Mesendoderm (in vitro differentiated cells): Measurements from ENCODE around the gene ICAM5.

Experiments
- DNase-seq: peaks from one replicate; pipeline ENCODE4 v3.0.0; 2013
- H2AK5ac ChIP-seq: 2 replicates; pipeline ENCODE4 v1.6.1; 2013; ENCODE audit warnings: low read length, inconsistent platforms
- H2BK120ac ChIP-seq: 2 replicates; pipeline ENCODE4 v1.6.1; 2013; ENCODE audit warnings: low read depth, mild to moderate bottlenecking, low read length, moderate library complexity, mixed read lengths
- H2BK15ac ChIP-seq: replicated peaks from 2 replicates; pipeline ENCODE4 v1.6.1; 2013; ENCODE audit warnings: low read depth, mild to moderate bottlenecking, moderate library complexity
- H2BK5ac ChIP-seq: 2 replicates; pipeline ENCODE4 v1.6.1; 2013; ENCODE audit warnings: low read length, inconsistent platforms
- H3K18ac ChIP-seq: 2 replicates; pipeline ENCODE4 v1.6.1; 2013; ENCODE audit warnings: mild to moderate bottlenecking, low read length, mixed read lengths
- H3K23ac ChIP-seq: one replicate; pipeline ENCODE4 v1.6.1; 2013; ENCODE audit warnings: low read length
- H3K27ac ChIP-seq: 2 replicates; pipeline ENCODE4 v1.5.1; 2013; ENCODE audit warnings: low read depth, mild to moderate bottlenecking, inconsistent platforms, low read length, moderate library complexity
- H3K27me3 ChIP-seq: 2 replicates; pipeline ENCODE4 v1.6.1; 2013; ENCODE audit warnings: low read length, control low read depth, mild to moderate bottlenecking, inconsistent platforms; ENCODE audit not compliant: insufficient read depth, poor library complexity
- H3K36me3 ChIP-seq: 2 replicates; pipeline ENCODE4 v1.6.1; 2013; ENCODE audit warnings: low read length, inconsistent platforms; ENCODE audit not compliant: control insufficient read depth, insufficient read depth
- H3K4ac ChIP-seq: one replicate; pipeline ENCODE4 v1.6.1; 2013; ENCODE audit warnings: low read depth, mild to moderate bottlenecking, low read length, moderate library complexity
- H3K4me1 ChIP-seq: 2 replicates; pipeline ENCODE4 v1.6.1; 2013; ENCODE audit warnings: low read depth, low read length, inconsistent platforms; ENCODE audit not compliant: control insufficient read depth
- H3K4me2 ChIP-seq: 2 replicates; pipeline ENCODE4 v1.6.1; 2013; ENCODE audit warnings: low read length
- H3K4me3 ChIP-seq: 2 replicates; pipeline ENCODE4 v1.5.1; 2013; ENCODE audit warnings: mild to moderate bottlenecking, low read length
- H3K56ac ChIP-seq: one replicate; pipeline ENCODE4 v1.6.1; 2013; ENCODE audit warnings: low read length
- H3K79me1 ChIP-seq: 2 replicates; pipeline ENCODE4 v1.6.1; 2013; ENCODE audit warnings: low read length, inconsistent platforms
- H3K79me2 ChIP-seq: 2 replicates; pipeline ENCODE4 v1.6.1; 2013; ENCODE audit warnings: mild to moderate bottlenecking, low read length; ENCODE audit not compliant: control insufficient read depth, insufficient read depth
- H3K9ac ChIP-seq: 2 replicates; pipeline ENCODE4 v1.6.1; 2013; ENCODE audit warnings: low read length, inconsistent platforms
- H4K5ac ChIP-seq: one replicate; pipeline ENCODE4 v1.6.1; 2013; ENCODE audit warnings: low read length
- H4K8ac ChIP-seq: one replicate; pipeline ENCODE4 v1.6.1; 2013; ENCODE audit warnings: low read depth, mild to moderate bottlenecking, control low read depth, low read length, moderate library complexity
- whole genome bisulfite sequencing: extraction: QIAGEN DNeasy Blood & Tissue Kit; methylation state at CpG from one replicate; pipeline ENCODE4 v1.1.7; 2013; ENCODE audit warnings: low lambda C conversion rate, missing lambda C conversion rate; ENCODE audit not compliant: insufficient coverage; ENCODE audit errors: extremely low coverage; 5-methylcytosine and 5-hydroxymethylcytosine counted together

Gene ICAM5

DNA sequence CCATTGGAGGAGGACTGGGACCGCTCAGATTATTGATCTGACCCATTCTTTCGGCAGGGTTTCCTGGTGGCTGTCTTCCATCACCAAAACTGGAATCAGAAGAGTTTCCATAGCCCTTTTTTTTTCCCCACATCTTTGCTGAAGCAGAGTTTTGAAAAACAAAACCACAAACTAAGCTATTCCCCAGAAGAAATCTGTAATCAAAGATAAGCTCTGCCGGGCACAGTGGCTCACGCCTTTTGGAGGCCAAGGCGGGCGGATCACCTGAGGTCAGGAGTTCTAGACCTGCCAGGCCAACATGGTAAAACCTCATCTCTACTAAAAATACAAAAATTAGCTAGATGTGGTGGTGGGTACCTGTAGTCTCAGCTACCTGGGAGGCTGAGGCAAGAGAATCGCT lies 23.0 kb upstream of the ICAM5 start:
- H3K9ac ChIP-seq, result no peak overlapping the region
- WGBS, result no CpG with 5 or more reads among the region's 7 CpGs
- no peak for DNase-seq

DNA sequence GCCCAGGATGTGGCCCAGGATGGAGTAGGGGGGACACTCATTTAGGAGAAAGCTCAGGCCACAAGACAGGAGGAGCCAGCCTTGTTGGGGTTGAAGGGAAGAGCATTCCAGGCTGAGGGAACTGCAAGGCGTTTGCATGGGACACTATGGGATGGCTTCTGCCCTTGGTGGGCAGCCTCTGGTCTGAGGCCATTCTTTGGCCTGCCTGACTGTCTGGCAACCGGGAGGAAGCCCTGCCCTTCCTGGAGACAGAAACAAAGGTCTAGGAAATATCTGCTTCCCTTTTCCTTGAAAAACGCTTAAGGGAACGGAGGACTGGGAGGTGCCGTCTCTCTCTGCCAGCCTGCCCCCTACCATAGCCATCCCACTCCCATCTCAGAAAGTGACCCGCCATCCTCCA lies 21.7 kb upstream of the ICAM5 start:
- no peaks in the 10 kb centered on the region for H3K79me2 ChIP-seq
- H3K36me3 ChIP-seq, result no peaks in the 10 kb centered on the region
- H3K4me3 ChIP-seq, result no peak overlapping the region
- no peak overlapping the region for H3K23ac ChIP-seq
- H3K56ac ChIP-seq, result no peak overlapping the region
- H3K4ac ChIP-seq, result no peak overlapping the region
- no peak overlapping the region for H2AK5ac ChIP-seq
- H3K79me1 ChIP-seq, result no peaks in the 10 kb centered on the region
- peaks cover 6% of the 10 kb centered on the region for H3K27me3 ChIP-seq
- no peak overlapping the region for H4K8ac ChIP-seq
- H2BK120ac ChIP-seq, result no peak overlapping the region
- no peak overlapping the region for H3K4me2 ChIP-seq
- no peaks in the 10 kb centered on the region for H3K4me1 ChIP-seq
- no peak overlapping the region for H2BK15ac ChIP-seq
- no peak overlapping the region for H4K5ac ChIP-seq
- no peak overlapping the region for H3K9ac ChIP-seq
- no peak overlapping the region for H3K27ac ChIP-seq
- no peak overlapping the region for H2BK5ac ChIP-seq
- H3K18ac ChIP-seq, result no peak overlapping the region
- no CpG with 5 or more reads among the region's 6 CpGs for WGBS
- DNase-seq, result no peak

More for the DNA sequence above, 23.0 kb upstream of the ICAM5 start:
- Histone ChIP-seq H3K4me3 (no peak overlapping the region), H3K23ac (no peak overlapping the region), H3K79me2 (no peaks in the 10 kb centered on the region), H3K4me1 (no peaks in the 10 kb centered on the region), H4K5ac (no peak overlapping the region), H2BK15ac (no peak overlapping the region), H3K18ac (no peak overlapping the region), H3K56ac (no peak overlapping the region), H2BK120ac (no peak overlapping the region), H3K36me3 (no peaks in the 10 kb centered on the region), H3K27ac (no peak overlapping the region), H3K27me3 (peaks cover 5% of the 10 kb centered on the region), H2BK5ac (no peak overlapping the region), H2AK5ac (no peak overlapping the region), H3K79me1 (no peaks in the 10 kb centered on the region), H3K4ac (no peak overlapping the region), H3K4me2 (no peak overlapping the region), H4K8ac (no peak overlapping the region)

DNA sequence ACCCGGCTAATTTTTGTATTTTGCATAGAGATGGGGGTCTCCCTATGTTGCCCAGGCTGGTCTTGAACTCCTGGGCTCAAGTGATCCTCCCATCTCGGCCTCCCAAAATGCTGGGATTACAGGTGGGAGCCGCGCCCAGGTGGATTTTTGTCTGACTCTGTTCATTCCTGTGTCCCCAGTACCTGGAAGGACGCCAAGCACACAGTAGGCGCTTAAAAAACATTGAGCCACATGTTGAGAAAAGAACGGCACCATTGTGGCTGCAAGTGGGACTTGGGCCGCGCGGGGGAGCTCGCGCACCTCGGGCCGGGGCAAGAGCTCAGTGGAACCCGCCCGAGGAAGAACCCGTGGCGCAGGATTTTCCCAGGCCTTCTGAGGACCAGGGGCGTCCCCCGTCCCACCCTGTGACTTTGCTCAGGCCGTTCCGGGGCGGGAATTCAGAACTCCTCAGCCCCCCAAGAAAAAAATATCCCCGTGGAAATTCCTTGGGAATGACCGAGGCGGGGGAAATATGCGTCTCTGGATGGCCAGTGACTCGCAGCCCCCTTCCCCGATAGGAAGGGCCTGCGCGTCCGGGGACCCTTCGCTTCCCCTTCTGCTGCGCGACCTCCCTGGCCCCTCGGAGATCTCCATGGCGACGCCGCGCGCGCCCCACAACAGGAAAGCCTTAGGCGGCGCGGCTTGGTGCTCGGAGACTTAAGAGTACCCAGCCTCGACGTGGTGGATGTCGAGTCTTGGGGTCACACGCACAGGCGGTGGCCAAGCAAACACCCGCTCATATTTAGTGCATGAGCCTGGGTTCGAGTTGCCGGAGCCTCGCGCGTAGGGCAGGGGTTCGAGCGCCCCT lies 20.2 kb upstream of the ICAM5 start:
- Histone ChIP-seq H2BK120ac (no peak overlapping the region), H2BK5ac (no peak overlapping the region), H3K56ac (peak overlapping the region; percentile 65), H3K27me3 (peaks cover 6% of the 10 kb centered on the region), H3K4me2 (peak overlapping the region; percentile 37), H3K4me1 (no peaks in the 10 kb centered on the region), H3K4ac (no peak overlapping the region), H3K23ac (no peak overlapping the region), H3K36me3 (no peaks in the 10 kb centered on the region), H3K4me3 (no peak overlapping the region), H2BK15ac (no peak overlapping the region), H2AK5ac (no peak overlapping the region), H3K79me2 (no peaks in the 10 kb centered on the region), H3K79me1 (no peaks in the 10 kb centered on the region), H4K5ac (no peak overlapping the region), H4K8ac (no peak overlapping the region), H3K18ac (no peak overlapping the region), H3K9ac (no peak overlapping the region), H3K27ac (no peak overlapping the region)
- WGBS, result no CpG with 5 or more reads among the region's 59 CpGs
- peak; percentile 77 for DNase-seq

DNA sequence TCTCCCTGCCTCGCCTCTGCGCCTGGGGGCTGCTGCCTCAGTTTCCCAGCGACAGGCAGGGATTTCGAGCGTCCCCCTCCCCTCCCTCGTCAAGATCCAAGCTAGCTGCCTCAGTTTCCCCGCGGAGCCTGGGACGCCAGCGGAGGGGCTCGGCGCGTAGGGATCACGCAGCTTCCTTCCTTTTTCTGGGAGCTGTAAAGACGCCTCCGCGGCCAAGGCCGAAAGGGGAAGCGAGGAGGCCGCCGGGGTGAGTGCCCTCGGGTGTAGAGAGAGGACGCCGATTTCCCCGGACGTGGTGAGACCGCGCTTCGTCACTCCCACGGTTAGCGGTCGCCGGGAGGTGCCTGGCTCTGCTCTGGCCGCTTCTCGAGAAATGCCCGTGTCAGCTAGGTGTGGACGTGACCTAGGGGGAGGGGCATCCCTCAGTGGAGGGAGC lies 19.6 kb upstream of the ICAM5 start:
- Histone ChIP-seq H2BK5ac (no peak overlapping the region), H3K56ac (peak overlapping the region; percentile 65), H4K5ac (no peak overlapping the region), H3K4me2 (peak overlapping the region; percentile 37), H3K79me2 (no peaks in the 10 kb centered on the region), H3K23ac (no peak overlapping the region), H3K4me1 (no peaks in the 10 kb centered on the region), H3K4ac (no peak overlapping the region), H3K79me1 (no peaks in the 10 kb centered on the region), H3K4me3 (no peak overlapping the region), H3K18ac (no peak overlapping the region), H3K27ac (no peak overlapping the region), H3K27me3 (peaks cover 6% of the 10 kb centered on the region), H2BK120ac (no peak overlapping the region), H4K8ac (no peak overlapping the region), H3K36me3 (no peaks in the 10 kb centered on the region), H2BK15ac (no peak overlapping the region), H3K9ac (peak overlapping the region; percentile 28), H2AK5ac (no peak overlapping the region)
- no peak for DNase-seq
- WGBS, result no CpG with 5 or more reads among the region's 37 CpGs

DNA sequence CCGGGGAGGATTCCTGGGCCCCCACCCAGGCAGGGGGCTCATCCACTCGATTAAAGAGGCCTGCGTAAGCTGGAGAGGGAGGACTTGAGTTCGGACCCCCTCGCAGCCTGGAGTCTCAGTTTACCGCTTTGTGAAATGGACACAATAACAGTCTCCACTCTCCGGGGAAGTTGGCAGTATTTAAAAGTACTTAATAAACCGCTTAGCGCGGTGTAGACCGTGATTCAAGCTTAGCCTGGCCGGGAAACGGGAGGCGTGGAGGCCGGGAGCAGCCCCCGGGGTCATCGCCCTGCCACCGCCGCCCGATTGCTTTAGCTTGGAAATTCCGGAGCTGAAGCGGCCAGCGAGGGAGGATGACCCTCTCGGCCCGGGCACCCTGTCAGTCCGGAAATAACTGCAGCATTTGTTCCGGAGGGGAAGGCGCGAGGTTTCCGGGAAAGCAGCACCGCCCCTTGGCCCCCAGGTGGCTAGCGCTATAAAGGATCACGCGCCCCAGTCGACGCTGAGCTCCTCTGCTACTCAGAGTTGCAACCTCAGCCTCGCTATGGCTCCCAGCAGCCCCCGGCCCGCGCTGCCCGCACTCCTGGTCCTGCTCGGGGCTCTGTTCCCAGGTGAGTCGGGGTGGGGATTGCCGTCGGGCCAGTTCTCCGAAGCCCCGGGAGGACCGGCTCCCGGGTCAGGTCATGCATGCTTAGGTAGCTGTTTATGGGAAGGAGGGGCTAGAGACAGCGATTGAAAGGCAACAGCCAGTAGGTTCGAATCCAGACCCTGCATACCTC lies 18.9 kb upstream of the ICAM5 start, which contains the start of gene ICAM1:
Gene ICAM1 (plus strand): TSS at position 505 of the 779 bp plus-strand sequence. CDS start 40 bp downstream, at position 545.
- Histone ChIP-seq H3K79me1 (no peaks in the 10 kb centered on the region), H2BK120ac (no peak within 1 kb of the TSS), H3K4me1 (no peaks in the 10 kb centered on the region), H3K36me3 (no peaks in the 10 kb centered on the region), H3K4ac (peak within 1 kb of the TSS; percentile 57), H4K5ac (no peak within 1 kb of the TSS), H3K18ac (peak within 1 kb of the TSS; percentile 85), H3K79me2 (no peaks in the 10 kb centered on the region), H3K4me2 (peak within 1 kb of the TSS; percentile 37), H2BK5ac (no peak within 1 kb of the TSS), H2AK5ac (no peak within 1 kb of the TSS), H3K27ac (no peak within 1 kb of the TSS), H2BK15ac (no peak within 1 kb of the TSS), H3K23ac (no peak within 1 kb of the TSS), H4K8ac (no peak within 1 kb of the TSS), H3K4me3 (no peak within 1 kb of the TSS), H3K27me3 (peaks cover 6% of the 10 kb centered on the region), H3K9ac (peak within 1 kb of the TSS; percentile 50), H3K56ac (peak within 1 kb of the TSS; percentile 65)
- WGBS, result no CpG with 5 or more reads among the region's 51 CpGs
- peak; percentile 79 for DNase-seq
